ENCODE measurements around the gene TPM2. TPM values are rescaled to one million over a fixed set of nuclear protein-coding genes. Genes with fewer than 3 reads are reported as not detected.

TPM2 gene
- total and polyA plus RNA-seq, 4 donors: 4.2 to 31.4 (median 14.0) TPM

DNA sequence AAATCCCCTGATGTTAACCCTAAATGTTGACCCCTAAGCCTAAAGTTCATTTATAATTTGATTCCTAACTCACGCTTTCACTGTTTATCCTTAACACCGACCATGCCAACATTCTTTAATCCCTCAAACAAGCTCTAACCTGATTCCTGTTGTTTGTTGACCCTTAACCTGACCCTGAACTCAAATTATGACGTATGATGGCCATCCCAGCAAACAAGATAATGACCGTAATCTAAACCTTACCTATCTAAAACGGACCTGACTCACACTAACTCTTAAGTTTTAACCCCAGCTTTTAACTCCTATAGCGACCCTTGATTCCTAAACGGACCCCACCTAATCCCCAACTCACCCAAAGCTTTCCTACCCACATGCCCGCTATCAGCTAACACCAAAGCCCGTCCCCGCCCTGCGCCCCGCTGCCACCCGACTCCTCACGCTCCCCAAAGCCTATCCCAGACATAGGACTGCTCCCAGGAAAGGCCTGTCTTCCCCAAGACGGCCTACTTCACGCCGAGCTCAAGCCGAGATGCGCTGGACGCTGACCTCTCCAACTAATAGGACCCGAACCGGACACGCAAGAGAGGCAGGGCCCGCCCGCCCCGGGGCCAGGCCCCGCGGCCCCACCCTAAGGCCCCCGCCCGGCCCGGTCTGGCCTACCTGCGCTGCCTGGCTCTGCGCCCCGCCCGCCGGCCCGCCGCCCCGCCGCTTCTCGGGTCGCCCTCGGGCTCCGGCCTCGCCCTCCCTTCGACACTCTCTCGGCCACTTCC lies 41.9 kb upstream of the TPM2 start:
- peak overlapping the region; percentile 75 to 91 (median 90) for H3K4me3 ChIP-seq (ENCODE audit: low read depth in 1 of 3, low read length in 3 of 3)
- TF ChIP-seq TAF1 (conservative IDR thresholded peaks at IDR 0.05): no peak
- TF ChIP-seq RXRA (IDR thresholded peaks at IDR 0.05): peak; percentile 97 to 98
- peak; percentile 84 for TF ChIP-seq FOXA2 (IDR thresholded peaks at IDR 0.05)
- no peak for TF ChIP-seq RAD21 (IDR thresholded peaks at IDR 0.05)
- TF ChIP-seq HNF4A (conservative IDR thresholded peaks at IDR 0.05): peak; percentile 39 to 67
- TF ChIP-seq, protein P1, sequence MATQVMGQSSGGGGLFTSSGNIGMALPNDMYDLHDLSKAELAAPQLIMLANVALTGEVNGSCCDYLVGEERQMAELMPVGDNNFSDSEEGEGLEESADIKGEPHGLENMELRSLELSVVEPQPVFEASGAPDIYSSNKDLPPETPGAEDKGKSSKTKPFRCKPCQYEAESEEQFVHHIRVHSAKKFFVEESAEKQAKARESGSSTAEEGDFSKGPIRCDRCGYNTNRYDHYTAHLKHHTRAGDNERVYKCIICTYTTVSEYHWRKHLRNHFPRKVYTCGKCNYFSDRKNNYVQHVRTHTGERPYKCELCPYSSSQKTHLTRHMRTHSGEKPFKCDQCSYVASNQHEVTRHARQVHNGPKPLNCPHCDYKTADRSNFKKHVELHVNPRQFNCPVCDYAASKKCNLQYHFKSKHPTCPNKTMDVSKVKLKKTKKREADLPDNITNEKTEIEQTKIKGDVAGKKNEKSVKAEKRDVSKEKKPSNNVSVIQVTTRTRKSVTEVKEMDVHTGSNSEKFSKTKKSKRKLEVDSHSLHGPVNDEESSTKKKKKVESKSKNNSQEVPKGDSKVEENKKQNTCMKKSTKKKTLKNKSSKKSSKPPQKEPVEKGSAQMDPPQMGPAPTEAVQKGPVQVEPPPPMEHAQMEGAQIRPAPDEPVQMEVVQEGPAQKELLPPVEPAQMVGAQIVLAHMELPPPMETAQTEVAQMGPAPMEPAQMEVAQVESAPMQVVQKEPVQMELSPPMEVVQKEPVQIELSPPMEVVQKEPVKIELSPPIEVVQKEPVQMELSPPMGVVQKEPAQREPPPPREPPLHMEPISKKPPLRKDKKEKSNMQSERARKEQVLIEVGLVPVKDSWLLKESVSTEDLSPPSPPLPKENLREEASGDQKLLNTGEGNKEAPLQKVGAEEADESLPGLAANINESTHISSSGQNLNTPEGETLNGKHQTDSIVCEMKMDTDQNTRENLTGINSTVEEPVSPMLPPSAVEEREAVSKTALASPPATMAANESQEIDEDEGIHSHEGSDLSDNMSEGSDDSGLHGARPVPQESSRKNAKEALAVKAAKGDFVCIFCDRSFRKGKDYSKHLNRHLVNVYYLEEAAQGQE (IDR thresholded peaks at IDR 0.05): peak; percentile 43
- TF ChIP-seq, protein P2, sequence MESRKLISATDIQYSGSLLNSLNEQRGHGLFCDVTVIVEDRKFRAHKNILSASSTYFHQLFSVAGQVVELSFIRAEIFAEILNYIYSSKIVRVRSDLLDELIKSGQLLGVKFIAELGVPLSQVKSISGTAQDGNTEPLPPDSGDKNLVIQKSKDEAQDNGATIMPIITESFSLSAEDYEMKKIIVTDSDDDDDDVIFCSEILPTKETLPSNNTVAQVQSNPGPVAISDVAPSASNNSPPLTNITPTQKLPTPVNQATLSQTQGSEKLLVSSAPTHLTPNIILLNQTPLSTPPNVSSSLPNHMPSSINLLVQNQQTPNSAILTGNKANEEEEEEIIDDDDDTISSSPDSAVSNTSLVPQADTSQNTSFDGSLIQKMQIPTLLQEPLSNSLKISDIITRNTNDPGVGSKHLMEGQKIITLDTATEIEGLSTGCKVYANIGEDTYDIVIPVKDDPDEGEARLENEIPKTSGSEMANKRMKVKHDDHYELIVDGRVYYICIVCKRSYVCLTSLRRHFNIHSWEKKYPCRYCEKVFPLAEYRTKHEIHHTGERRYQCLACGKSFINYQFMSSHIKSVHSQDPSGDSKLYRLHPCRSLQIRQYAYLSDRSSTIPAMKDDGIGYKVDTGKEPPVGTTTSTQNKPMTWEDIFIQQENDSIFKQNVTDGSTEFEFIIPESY (IDR thresholded peaks at IDR 0.05): no peak
- peak; percentile 46 for TF ChIP-seq YY1 (IDR thresholded peaks at IDR 0.05)
- TF ChIP-seq, protein P3, sequence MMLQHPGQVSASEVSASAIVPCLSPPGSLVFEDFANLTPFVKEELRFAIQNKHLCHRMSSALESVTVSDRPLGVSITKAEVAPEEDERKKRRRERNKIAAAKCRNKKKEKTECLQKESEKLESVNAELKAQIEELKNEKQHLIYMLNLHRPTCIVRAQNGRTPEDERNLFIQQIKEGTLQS (IDR thresholded peaks at IDR 0.05): no peak
- peak; percentile 81 for TF ChIP-seq SP1 (IDR thresholded peaks at IDR 0.05)
- TF ChIP-seq, protein P4, sequence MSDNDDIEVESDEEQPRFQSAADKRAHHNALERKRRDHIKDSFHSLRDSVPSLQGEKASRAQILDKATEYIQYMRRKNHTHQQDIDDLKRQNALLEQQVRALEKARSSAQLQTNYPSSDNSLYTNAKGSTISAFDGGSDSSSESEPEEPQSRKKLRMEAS (IDR thresholded peaks at IDR 0.05): no peak
- no peak for TF ChIP-seq GABPA (IDR thresholded peaks at IDR 0.05 in 1 of 2, conservative IDR thresholded peaks at IDR 0.05 in 1 of 2)
- TF ChIP-seq HNF4G (IDR thresholded peaks at IDR 0.05): no peak
- TF ChIP-seq FOXA1 (IDR thresholded peaks at IDR 0.05): peak; percentile 73
- TF ChIP-seq, protein P5, sequence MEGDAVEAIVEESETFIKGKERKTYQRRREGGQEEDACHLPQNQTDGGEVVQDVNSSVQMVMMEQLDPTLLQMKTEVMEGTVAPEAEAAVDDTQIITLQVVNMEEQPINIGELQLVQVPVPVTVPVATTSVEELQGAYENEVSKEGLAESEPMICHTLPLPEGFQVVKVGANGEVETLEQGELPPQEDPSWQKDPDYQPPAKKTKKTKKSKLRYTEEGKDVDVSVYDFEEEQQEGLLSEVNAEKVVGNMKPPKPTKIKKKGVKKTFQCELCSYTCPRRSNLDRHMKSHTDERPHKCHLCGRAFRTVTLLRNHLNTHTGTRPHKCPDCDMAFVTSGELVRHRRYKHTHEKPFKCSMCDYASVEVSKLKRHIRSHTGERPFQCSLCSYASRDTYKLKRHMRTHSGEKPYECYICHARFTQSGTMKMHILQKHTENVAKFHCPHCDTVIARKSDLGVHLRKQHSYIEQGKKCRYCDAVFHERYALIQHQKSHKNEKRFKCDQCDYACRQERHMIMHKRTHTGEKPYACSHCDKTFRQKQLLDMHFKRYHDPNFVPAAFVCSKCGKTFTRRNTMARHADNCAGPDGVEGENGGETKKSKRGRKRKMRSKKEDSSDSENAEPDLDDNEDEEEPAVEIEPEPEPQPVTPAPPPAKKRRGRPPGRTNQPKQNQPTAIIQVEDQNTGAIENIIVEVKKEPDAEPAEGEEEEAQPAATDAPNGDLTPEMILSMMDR (IDR thresholded peaks at IDR 0.05; ENCODE audit: low read depth, low read length, missing input control): no peak
- peak; percentile 95 for TF ChIP-seq NR2F2 (IDR thresholded peaks at IDR 0.05)
- TF ChIP-seq JUND (IDR thresholded peaks at IDR 0.05): peak in 1 of 2 donors; percentile 52
- no peak for TF ChIP-seq EGR1 (IDR thresholded peaks at IDR 0.05; ENCODE audit: low read depth in 2 of 2)

More for the DNA sequence above, 41.9 kb upstream of the TPM2 start:
- DNase-seq (ENCODE audit: low spot score): no peak
- Histone ChIP-seq H3K9ac (ENCODE audit: low read depth in 1 of 2, low read length in 2 of 2) (peak overlapping the region; percentile 86 to 96), H3K9me3 (ENCODE audit: control insufficient read depth in 4 of 4, low read length in 3 of 4) (no peaks in the 10 kb centered on the region), H3K27ac (ENCODE audit: low read depth in 1 of 2, low read length in 2 of 2) (peak overlapping the region; percentile 95 to 98), H3K4me1 (ENCODE audit: control insufficient read depth in 4 of 4, insufficient read depth in 4 of 4, low read length in 3 of 4) (peaks cover 21 to 68% (median 54%) of the 10 kb centered on the region in 4 donors), H3K36me3 (ENCODE audit: control insufficient read depth in 4 of 4, insufficient read depth in 3 of 4, low read depth in 1 of 4, low read length in 3 of 4) (peaks cover 2 to 13% (median 6%) of the 10 kb centered on the region in 4 donors), H3K27me3 (ENCODE audit: control insufficient read depth in 4 of 4, insufficient read depth in 4 of 4, low read length in 3 of 4) (no peaks in the 10 kb centered on the region)
- WGBS: under 1% methylated on average over 47 of the region's 47 CpGs
